ENCODE results near the gene TYRO3.

GRCh38 chr15:41512512-41512939 is 46.5 kb upstream of the TYRO3 start:
- TF ChIP-seq CREB5 (CRISPR knock-in tag; IDR thresholded peaks at IDR 0.05; ENCODE audit: low read depth) (no peak), ZFP30 (CRISPR knock-in tag; IDR thresholded peaks at IDR 0.05) (no peak), GLIS3 (CRISPR knock-in tag; IDR thresholded peaks at IDR 0.05) (no peak), TOX (CRISPR knock-in tag; IDR thresholded peaks at IDR 0.05; ENCODE audit: borderline replicate concordance) (no peak), TSHZ2 (CRISPR knock-in tag; IDR thresholded peaks at IDR 0.05) (no peak), ZFP3 (CRISPR knock-in tag; IDR thresholded peaks at IDR 0.05) (no peak), CSDC2 (CRISPR knock-in tag; IDR thresholded peaks at IDR 0.05) (no peak), ZNF565 (CRISPR knock-in tag; conservative IDR thresholded peaks at IDR 0.05; ENCODE audit: low read depth) (no peak), RARB (CRISPR knock-in tag; IDR thresholded peaks at IDR 0.05) (no peak), PATZ1 (CRISPR knock-in tag; IDR thresholded peaks at IDR 0.05; ENCODE audit: borderline replicate concordance) (no peak), ZC3H10 (CRISPR knock-in tag; IDR thresholded peaks at IDR 0.05) (no peak)

All from SK-N-SH treated with all-trans-retinoic acid at 6 μM for 48 hours (cell line).